NOMO-1 treated with dmso at 0.1 percent for 144 hours (cell line): ENCODE results near the gene ITGB2.

Experiments used
- DNase-seq: peaks from one replicate; lab custom pipeline; 2025; ENCODE audit not compliant: unreplicated experiment; lab: John Stamatoyannopoulos, UW

The ITGB2 gene

GRCh38 chr21:44920694-44921604 is at the start of gene ITGB2:
Gene ITGB2 (minus strand): TSS chr21:44920899. CDS start chr21:44910782, 10,117 bp downstream.
- peak; percentile 77 for DNase-seq

DNA sequence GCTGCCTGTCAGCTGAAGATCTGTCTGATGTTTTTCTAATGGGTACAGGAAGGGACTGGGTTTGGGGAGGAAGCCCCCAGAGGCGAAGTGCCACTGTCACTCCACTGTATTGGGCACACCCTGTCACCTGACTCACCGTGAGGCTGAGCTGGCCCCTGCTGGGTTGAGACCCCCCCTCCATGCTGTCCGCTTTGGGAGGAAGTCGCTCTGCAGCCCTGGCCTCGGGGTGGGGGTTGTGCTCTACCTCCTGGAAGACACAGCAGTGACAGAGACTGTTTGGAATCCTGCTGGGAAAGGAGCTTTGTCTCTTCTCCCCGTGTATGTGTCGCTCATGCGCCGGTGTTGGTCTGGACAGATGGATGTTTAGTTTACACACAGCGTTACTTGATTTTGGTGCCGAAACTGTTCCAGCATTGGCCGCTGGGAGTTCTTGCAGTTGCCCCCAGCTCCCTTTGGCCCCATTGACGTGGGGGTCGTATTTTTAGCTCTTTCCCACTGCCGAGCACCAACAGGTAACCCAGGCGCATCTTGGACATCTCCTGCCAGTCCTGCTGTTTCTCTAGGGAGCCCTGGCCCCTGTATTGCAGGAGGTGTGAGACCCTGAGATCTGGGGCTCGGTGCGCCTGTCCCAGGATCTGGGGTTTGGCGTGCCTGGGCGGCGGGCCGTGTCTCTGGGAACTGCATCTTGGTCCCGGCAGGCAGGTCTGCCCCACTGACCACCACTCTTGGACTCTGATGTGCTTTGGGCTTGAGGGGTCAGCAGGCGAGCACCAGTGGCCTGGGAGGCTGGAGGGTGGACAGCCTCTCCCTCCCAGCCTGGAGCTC is 49.4 kb upstream of the ITGB2 start:
- peak; percentile 7 for DNase-seq

- no peak for DNase-seq
These were observed 48.5 kb upstream of the ITGB2 start for GRCh38 chr21:44969066-44969670.

DNA sequence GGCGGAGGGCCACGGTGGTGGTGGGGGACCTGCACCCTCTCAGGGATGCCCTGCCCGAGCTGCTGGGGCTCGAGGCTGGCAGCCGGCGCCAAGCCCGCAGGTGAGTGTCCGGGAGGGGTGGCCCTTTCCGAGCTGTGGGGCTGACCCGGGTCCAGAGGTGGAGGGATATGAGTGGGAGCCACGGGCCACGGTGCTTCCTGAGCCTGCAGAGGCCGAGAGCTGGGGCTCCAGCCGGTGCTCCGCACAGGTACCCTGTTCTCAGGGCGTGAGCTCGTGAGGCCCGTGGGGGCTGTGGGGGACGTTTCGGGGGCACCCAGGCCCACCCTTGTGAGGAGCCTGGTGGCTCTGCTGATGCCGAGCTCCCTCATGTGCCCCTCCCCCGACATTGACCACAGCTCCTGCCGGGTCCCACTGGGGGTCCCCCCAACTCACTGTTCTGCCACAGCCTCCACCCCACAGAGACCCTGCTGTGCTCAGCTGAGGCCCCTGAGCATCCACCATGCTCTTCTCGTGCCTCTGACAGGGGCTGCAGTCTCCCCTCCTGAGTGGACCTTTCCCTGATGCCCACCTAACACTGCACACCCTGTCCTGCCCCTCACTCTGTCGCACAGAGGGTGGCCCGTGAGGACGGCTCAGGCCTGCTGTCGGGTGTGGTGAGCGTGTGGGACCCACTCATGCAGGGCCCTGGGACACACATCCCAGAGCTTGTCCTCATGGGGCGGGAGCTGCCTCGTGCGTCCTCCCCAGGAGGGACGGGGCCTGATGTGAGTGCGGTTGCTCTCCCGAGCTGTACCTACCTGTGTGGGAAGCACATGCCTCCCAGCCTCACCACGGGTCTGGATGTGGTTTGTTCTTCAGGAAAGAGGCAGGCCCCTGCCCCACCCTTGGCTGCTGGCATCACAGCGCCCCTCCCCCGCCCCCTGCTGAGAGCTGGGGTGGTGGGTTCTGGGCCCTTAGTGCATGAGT is 46.7 kb upstream of the ITGB2 start:
- no peak for DNase-seq

DNA sequence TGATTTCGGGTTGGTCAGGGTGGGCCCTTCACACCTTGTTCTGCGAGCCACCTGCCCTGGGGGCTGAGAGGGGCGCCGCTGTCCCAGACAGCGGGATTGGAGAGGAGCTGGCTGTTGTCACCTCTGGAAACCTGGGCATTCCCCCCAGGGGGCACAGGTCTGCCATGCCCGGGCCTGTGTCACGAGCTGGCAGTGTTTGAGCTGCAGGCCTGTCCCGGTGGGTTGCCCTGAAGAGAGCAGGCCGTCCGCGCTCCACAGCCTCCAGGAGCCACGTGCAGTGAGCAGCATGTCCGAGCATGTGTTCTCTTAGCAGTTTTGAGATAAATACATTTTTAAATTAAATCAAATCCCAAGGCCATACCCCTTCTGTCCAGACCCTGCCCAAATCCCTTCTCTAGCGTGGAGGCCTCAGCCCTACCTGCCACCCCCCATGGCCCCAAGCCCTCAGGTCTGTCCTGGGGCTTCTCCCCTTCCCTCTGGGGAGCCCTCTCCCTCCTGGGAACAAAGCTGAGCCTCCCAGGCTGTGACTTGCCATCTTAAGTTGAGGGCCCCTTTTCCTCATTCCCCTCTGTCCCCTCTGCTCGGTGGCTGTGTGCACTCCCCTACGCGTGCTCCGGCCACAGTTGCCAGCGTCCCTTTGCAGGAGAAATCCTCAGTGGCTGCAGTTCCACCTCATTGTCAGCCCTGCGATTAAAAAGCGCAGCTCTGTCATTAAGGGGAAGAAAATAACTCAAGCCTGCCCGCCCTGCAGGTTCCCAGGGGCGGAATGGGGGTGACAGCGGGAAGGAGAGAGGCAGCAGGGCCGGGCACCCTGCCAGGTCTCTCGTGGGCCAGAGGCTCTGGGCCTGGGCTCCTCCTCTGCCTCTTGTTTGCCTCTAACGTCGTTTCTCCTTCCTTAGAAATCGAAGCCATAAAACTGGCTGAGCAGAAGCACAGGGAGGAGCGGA is 45.7 kb upstream of the ITGB2 start:
- no peak for DNase-seq

DNA sequence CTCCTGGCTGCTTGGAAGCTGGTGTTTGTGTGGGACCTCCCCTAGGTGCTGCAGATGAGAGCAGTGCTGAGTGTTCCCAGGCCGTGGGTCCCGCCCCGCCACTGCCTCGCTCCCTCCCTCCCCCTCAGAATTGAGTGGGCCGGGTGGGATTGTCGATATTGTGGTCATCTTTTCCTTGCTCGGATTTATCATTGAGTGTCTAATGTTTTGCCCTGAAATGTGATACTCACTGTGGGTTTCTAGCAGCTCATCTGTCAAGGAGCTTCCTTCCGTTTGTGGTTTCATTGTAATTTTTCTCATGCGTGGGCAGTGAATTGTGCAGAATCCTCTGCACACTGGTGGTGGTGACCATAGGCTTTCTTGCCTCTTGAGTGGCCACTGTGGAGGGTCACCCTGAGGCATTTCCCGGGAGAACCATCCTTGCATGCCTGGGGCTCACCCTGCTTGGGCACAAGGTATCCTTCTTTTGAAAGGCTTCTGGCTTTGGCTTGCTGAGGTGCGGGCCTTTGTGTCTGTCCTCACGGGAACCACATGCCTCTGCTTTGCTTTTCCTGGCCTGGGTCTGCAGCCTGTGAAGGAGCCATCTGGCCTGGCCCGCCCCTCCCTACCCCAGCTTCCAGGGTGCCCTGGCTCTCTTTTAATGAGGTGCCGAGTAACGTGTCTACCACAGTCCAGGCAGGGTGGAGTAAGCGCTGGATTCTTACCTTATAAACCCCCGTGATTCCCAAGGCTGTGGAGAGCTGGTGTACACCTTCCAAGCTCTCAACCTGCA is 44.7 kb upstream of the ITGB2 start:
- DNase-seq = no peak

DNA sequence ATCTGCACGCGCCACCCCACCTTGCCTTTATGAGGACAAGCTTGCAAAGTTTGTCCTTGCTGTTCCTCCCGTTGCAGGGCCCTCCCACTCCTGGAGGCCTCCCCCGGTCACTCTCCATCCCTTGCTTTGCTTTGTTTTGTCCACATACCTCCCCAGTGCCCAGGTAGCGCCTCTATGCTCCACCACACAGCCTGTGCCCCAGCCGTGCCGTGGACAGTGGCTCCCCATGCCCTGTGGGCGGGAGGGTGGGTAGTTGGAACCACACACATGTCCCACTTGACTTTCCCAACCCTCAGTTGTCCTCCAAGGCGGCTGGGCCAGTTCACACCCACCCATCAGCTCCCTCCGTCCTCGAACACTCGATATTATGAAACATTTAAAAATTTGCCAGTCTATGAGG is 43.7 kb upstream of the ITGB2 start:
- DNase-seq = no peak

DNA sequence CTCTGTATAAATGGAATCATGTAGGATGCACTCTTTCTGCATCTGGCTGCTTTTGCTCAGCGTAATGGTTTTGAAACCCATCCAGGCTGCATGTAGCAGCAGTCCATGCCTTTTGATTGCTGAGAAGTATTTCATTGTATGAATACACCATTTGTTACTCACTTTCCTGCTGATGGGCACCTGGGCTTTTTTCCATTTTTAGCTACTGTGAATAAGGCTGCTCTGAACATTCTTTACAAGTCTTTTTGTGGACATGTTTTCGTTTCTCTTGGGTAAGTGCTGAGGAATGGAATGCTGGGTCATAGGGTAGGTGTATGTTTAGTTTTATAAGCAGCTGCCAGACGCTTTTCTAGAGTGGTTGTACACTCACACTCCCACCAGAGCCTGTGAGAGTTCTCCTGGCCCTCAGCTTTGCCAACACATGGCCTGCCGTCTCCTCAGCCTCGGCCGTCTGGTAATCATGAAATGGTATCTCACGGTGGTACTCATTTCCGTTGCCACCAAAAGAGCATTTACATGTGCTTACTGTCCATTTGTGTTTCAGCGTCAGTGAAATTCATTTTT is 41.8 kb upstream of the ITGB2 start:
- no peak for DNase-seq

GRCh38 chr21:44960141-44961092 is 39.7 kb upstream of the ITGB2 start:
- no peak for DNase-seq

DNA sequence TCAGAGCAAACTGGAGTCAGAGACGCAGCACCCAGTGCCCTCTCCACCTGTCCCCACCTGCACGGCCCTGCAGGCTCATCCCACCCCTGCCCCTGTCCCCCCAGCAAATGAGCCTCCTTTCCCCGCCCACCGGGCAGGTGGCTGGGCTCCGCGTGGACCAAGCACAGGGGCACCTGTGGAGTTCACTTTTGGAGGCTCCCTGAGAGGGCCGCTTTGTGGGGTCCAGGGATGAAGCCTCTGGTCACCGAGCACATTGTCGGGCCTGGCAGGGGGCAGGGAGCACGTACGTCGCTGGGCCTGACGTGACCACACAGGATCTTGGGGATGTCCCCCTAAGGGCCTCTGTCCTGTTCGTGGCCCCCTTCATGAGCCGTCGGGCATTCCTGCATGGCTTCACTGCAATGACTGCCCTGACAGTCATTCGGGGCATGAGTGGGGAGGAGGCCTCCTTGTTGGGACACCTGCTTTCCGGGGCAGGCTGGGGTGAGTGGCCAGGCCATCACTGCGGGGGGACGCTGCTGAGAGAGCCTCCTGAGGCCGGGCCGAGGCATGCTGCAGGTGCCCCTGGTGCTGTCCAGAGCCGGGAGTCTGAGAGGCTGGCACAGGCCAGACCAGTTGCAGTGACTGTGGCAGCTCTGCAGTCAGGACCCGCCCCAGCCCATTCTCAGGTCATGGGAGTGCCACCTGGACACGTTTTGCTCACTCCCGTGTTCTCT is 38.8 kb upstream of the ITGB2 start:
- no peak for DNase-seq

GRCh38 chr21:44958471-44959191 is 37.9 kb upstream of the ITGB2 start:
- DNase-seq = no peak

DNA sequence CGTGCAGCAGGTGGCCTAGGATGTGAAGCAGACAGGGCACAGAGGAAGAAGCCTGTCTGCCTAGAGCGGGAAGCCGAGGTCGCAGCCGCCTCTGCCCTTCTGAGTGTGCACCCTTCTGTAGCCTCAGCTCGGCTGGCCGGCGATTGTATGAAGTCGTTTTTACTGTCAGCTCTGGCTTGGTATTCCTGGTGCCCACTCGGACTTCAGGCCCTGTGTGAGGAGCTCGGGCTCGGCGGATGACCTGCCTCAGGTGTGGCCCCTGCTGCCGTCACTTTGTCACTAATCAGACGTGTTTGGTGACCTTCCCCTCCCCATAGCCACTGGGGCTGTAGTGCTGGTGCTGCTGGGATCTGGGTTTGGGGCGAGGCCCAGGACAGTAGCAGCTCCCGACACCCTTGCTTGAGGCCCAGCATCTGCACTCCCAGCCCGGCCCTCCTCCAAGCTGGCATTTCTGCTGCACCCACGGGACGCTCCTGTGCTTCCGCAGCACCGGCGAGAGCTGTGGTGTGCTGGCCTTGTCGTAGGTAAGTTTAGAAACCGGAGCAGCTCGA is 37.3 kb upstream of the ITGB2 start:
- DNase-seq = no peak

DNA sequence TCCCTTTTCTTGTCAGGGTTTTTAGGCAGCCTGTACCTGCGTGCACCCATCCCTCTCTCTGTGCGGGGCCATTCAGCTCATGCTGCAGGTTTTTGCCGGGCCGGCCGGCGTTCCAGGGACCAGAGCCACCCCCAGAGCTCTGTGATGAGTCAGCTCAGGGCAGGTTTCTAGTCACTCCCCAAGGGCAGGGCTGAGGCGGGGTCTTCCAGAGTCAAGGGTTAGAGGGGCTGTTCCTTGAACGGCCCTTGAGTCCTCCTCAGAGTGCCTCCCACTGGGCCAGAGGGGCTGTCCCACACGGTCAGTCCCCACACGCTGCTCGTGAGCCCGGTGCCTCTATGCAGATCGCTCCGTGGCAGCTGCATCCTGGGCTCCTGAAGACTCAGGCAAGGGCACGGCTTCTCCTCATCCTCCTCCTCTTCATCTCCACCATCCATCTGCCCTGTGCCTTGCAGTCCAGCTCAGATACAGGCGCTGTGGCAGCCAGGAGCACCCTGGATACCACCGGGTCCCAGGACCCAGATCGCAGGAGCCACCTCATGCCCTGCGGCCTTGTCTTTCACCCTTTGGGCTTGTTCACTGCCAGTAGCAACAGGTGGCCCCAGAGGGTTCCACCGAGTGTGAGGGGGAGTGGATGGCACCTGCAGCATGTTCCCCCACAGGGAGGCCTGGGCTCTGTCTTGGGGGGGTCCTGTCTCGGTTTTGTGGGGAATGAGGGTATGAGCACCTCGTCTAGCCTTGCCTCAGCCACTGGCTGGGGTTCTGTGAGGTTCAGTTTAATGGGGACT is 36.5 kb upstream of the ITGB2 start:
- DNase-seq = no peak

GRCh38 chr21:44956356-44957046 is 35.8 kb upstream of the ITGB2 start:
- DNase-seq = no peak
